Cerebellar cortex (tissue), 1 donor: ENCODE results near the gene EML4.
"Not testable (repeated sequence)": the region's sequence is repeated elsewhere in the genome, so short reads cannot be mapped to it uniquely, and the experiment has no call there.

ENCODE experiments used
- DNase-seq: peaks from one replicate; pipeline ENCODE4 v3.0.0-alpha.2; 2015; ENCODE audit warnings: low spot score

EML4 gene

DNA sequence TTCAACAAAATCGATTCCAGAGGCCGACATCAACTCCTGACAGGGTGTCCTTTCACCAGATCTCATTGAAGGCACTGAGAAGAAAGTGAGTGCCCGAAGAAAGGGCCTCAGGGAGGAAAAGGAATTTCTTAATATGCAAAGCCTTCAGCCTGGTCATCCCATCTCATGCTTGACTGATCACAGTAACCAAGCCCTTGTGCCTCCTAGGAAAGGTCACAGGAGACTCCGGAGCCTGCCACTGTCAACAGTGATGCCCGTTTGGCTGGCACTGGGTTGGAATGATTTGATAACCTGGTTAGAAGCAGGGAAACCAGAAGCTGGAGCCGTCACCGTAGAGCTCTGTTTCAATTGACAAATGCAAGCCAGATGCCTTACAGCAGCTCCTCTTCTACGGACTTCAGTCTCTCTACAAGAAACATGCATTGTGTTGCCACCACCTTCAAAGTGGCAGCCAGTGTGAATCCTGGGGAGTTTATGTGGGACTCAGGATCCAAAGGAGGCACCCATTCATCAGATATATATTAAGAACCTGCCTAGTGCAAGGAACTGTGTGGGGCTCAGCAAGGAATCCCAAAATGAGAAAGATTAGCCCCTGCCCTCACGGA is 167.3 kb downstream of the EML4 start:
- DNase-seq, result no peak

DNA sequence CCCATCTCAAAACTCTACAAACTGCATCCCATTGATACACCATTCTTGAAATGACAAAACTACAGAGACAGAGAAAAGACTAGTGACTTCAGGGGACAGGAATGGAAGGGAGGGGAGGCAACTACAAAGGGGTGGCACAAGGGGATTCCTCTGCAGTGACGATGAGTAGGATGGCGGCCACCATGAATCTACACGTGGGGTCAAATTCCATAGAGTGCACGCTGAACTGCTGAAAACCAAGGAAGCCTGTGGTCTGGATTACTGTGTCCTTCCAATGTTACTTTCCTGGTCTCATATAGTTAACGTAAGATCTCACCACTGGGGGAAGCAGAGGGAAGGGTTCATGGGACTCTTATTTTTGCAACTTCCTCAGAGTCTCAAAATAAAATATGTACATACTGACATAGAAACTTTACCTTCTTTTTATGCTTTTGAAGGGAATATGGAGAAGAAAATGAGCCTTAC is 168.2 kb downstream of the EML4 start:
- DNase-seq, result no peak

DNA sequence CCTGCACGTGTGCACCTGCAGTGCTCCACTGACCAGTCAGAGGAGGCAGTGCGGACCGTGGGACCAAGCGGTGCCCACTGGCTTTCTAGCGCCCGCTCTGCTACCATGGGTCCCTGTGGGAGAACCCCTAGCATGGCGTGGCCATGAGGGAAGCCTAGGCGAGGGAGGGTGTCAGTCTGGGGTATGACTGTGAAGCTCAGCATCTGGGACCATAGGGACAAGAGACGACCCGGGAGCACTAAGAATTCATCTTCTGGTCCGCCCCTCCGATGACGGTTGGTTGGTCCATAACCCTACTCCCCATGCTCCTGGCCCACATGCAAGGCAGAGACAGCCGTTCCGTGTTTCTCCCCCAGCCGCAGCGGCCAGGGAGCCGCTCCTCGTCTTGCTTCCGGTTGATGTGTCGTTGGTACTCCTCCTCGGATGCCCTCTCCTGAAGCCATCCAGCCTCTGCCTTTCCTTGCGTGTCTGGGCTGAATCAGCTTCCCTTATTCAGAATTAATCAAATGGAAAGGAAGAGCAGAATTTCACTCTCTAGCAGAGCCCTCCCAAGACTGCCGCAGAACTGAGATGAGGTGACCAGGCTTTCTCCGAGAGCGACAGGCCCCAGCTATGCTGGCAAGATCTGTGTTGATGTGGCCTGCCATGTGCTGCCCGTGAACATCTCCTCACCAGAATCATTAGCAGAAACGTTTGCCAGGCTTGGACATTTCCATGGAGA is 168.9 kb downstream of the EML4 start:
- no peak for DNase-seq

DNA sequence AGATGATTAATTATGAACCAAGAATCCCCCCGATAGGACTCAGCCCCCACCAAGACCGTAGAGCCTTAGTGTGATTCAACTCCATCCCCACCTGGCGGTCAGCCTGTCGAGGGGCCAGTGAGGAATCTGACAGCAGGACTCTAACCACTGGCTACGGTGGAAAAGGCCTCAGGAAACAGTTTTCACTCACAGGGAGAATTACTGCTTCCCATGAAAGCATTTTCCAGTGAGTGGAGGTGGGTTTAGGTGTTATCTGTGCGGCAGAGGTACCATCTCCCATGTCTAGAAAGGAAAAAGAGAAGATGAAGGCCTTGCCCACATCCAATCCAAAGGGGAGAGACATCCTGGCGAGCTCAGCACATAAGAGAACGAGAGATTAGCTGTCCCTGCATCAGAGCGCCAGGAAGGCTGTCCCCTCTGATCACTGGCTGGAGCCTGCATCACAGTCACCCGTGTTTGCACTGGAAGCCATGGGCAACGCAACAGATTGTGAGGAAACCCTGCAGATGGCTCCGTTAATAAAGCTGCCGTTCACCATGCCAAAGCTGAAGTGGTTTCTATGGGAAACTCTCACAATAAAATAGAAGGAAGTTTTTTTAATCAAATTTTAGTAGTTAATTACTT is 169.5 kb downstream of the EML4 start:
- DNase-seq, result peak; percentile 79

DNA sequence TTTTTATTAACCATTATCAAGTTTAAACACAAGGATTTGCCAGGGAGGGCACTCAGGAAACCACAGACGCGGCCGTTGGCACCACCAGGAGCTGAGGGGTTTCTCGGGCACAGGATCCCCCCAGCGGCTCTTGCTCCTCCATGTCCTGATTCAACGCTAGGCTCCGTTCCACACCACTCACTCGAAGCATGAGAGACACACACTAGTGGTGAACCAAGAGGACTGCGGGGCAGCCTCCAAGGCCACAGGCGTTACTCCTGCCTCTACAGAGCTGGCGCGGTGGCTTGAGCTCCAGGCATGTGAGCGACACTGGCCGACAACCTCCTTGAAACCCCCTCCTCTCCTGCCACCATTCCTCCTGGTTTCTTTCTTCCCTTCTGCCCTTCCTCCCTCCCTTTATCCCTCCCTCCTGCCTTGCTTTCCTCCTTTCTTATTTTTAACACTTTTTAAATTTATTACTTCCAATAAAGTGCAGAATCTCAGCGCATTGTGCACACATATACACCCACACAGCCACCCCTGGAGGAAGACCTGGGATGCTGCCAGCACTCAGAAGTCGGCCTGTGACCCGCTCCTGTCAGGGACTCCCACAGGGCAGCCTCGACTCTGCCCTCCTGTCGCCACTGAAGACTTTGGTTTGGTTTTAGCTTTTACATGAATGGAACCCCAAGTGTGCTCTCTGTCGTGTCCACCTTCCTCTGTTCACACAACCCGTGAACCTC is 170.2 kb downstream of the EML4 start:
- DNase-seq, result peak; percentile 66

DNA sequence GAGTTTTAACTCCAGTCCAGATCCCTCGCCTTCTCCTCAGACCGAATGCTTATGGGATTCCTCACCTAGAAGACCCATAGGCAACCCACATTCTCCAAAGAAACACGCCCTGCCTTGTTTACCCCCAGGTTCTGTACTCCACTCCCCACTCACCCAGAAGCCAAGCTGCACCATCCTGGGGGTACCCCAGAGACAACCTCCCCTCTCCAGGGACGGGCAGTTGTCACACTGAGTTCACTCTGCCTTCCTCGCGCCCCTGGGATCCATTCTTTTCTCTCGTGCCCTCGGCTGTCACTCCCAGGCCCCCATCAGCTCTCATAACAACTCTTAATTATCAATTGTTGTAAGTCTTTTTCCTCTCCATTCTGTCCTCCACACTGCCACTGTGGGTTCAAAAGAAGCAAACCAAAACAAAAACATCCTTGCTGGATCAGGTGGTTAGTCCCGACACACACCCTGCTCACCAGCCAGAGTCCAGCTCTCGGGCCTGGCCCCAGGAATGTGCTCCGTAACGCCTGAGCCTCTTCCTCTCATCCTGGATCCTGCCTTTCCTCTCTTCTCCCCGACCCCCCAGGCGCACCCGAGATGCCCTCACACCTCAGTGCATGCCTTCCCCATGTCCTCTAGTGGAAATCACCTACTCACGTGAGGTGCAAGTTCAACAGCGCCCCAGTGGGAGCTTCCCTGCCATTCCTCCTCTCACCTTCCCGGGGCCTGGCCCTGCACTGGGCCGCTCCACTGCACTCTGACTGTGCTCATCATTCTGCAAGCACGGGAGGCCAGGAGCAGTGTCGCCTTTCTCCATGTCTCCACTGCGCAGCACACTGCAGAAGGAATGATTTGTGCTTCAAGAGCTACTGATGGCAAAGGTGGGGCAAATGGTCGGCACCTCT is 171.1 kb downstream of the EML4 start:
- DNase-seq, result no peak

DNA sequence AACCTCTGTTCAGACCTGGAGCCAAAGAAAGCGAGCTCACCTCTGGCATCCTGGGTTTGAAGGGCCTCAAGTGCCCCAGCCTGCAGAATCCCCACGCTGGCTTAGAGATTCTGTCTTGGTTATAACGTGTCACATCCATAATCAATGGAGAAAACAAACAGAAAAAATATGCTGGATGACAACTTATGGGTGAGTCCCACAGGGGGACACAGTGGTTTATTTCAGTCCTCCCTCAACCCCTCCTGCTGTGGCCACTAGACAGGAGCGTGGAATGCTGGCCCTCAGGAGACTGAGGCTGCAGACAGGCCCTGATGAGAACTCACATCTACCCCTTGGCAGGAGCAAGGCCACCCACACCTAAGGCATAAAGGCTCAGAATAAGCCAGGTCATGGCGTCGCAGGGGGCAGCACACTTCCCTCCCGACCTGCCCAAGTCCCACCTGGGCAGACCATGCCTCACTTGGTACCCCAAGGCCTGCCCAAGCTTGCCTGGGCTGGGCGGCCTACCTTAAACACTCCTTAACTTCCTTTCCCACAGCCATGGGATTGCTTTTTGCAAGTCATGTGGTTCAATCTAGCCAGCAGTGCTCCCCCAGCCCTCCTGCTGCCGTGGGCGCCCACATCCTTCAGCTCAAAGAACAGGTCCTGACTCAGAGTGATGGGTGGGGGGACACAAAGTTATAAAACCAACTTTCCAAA is 171.9 kb downstream of the EML4 start:
- no peak for DNase-seq

DNA sequence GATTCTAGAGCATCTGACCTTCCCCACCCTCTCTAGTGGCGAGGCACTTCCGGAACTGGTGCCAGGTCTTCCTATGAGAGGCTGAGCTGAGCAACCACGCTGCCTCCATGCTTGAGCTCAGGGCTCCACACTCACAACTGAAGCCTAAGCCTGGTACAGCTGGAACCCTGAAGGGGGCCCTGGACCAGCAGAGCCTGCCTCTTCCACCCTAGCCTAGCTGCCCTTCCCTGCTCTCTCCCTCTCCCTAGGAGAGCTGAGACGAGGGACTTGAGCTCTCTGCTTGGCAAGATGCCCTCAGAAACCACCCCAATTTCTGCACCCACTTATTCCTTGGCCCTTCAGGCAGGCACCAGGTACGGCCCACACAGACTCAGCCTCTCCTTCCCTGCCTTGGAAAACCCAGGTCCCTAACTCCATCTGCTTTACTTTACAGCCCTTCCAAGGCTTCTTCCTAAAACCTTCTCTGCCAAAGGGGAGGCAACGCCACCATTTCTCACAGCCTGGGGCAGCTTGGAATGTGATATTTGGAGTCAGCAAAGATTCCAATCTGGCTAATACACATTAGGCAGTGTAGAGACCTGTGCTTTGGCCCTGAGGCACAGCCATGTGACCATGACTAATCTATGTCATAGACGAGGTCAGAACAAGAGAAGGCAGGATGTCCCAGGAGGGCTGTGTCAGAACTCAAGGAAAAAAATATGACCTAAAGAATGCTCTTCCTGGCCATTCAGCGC is 173.1 kb downstream of the EML4 start:
- no peak for DNase-seq

DNA sequence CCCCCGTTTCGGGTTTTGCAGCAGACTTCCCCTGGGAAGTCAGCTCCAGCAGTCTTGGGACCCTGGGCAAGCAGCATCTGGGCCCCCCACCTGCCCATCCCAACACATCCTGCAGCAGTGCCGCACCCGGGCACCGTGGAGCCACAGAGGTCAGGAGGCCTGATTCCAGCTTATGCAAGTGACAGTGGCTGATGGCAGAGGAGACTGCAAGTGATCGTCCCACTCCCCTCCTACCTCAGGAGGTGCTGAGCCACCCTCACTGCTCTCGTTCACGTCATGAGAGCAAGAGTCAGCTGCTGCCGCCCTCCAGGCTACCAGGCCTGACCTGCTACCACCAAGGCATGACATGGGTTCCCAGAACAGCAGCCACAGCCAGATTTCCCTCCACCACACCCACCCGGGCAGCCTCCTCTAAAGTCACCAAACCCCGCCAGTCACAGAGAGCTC is 173.7 kb downstream of the EML4 start:
- DNase-seq, result no peak

DNA sequence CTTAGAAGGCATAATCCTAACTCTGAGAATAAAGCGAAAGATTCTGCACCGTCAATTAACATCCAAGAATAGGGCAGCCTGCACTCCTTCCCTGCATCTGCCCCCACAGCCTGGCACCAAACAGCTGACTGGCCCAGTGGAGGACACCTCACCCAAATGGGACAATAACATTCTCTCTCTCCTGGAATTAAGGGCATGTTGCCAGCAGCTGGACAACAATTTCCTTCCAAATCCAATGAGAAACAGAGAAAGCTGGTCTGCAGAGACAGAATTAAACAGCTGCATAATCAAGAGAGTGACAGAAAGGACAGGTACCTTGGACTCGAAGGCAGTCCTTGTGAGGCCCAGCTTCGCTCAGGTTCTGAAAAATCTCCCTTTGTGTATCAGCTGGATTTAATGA is 176.8 kb downstream of the EML4 start:
- no peak for DNase-seq

DNA sequence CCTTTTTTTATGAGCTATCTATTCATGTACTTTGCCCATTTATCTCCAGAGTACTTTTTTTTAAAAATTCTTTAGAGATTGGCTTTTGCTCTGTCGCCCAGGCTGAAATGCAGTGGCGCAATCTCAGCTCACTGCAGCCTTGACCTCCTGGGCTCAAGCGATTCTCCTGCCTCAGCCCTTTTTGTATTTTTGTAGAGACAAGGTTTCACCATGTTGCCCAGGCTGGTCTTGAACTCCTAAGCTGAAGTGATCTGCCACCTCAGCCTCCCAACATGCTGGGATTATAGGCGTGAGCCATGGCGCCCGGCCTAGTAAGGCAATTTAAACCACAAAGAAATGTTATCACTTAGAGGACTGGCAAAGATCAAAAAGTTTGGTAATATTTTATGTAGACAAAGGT is 177.7 kb downstream of the EML4 start:
- not testable (repeated sequence) for DNase-seq

DNA sequence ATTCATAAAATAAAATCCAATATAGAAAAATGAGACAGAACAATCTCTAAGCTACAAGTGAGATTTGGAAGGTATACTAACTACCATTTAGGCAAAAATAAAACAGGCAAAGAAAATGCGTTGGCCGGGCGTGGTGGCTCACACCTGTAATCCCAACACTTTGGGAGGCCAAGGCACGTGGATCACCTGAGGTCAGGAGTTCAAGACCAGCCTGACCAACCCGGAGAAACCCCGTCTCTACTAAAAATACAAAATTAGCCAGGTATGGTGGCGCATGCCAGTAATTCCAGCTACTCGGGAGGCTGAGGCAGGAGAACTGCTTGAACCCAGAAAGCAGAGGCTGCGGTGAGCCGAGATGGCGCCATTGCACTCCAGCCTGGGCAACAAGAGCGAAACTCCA is 178.4 kb downstream of the EML4 start:
- not testable (repeated sequence) for DNase-seq

DNA sequence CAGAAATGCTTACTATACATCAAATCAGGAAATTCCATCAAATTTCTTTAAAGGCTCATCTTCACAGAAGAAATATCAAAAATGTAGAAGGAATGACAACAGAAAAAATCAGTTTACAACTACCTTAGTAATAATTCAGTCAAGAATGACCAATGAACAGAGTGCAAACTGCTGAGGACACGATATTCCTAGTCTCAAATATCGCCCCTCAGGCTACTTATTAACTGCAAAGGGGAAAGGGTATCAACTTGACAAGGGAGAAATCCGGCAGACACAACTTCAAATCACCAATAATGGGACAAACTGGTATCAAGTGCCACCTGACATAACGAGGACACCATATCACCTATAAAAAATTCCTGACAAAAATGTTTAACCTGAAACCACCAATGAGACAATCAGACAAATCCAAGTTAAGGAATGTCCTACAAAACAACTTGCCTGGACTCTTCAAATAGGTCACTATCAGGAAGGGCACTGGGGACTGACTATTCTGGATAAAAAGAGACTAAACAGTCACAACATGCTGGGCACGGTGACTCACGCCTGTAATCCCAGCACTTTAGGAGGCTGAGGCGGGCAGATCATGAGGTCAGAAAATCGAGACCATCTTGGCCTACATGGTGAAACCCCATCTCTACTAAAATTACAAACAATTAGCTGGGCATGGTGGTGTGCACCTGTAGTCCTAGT is 179.1 kb downstream of the EML4 start:
- DNase-seq, result no peak

DNA sequence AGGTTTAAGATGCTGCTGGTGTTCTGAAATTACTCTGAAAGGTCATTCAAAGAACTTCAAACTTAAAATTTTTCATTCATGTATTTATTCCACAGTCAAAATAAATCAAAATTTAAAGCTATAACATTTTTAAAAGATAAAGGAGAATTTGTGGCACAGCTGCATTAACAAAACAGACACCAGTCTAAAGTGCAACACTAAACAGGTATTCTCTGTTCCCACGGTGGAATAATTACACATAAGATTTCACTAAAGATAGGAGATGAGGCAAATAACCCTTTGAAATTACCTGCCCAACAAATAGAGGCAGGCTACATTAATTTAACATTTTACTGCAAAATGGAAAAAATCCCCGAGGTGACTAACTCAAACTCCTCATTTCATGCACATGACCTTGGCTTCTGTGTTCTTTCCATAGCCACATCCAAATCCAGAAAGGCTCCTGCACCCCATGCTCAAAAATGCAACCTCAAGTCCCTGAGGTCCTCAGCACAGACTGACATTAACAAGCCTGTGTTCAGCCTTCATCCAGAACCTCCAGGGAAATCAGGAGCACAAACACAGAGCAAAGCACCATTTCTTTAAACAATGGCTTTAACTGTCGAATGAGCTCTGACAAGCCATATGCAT is 181.4 kb downstream of the EML4 start:
- no peak for DNase-seq

DNA sequence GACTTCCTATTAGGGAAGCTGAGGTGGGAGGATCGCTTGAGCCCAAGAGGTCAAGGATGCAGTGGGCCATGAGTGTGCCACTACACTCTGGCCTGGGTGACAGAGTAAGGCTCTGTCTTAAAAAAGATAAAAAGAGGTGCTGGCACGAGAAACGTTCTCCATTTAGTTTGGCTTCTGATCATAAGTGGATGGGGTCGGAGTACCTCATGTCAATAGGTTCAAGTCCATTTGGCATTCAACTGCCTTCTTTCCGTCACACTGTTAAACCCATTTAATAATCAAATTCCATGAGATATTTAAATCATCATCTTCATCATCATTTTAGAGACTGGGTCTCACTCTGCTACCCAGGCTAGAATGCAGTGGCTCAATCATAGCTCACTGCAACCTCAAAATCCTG is 182.7 kb downstream of the EML4 start:
- no peak for DNase-seq

DNA sequence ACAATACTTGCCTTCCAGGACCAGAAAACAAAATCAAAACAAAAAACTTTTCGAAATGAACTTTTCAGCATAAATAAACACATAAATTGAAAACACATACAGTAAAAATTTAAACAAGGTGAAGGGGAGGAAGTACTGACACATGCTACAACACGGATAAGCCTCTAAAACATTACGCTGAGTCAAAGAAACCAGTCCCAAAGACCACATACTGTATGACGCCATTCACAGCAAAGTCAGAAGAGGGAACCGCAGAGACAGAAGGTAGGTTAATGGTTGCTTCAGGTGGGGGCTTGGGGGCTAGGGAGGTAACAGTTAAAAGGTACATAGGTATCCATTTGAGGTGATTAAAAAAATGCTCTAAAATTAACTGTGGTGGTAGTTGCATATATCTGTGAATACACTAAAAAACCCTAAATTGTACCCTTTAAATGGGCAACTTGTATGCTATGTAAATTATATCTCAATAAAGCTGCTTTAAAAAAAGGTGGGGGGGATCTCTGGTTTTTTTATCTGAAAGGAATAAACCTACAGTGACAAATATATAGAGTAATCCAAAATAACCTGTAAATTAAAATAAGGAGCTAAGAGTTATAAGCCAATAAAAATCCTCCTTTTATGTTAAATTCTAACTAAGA is 184.8 kb downstream of the EML4 start:
- DNase-seq, result no peak

DNA sequence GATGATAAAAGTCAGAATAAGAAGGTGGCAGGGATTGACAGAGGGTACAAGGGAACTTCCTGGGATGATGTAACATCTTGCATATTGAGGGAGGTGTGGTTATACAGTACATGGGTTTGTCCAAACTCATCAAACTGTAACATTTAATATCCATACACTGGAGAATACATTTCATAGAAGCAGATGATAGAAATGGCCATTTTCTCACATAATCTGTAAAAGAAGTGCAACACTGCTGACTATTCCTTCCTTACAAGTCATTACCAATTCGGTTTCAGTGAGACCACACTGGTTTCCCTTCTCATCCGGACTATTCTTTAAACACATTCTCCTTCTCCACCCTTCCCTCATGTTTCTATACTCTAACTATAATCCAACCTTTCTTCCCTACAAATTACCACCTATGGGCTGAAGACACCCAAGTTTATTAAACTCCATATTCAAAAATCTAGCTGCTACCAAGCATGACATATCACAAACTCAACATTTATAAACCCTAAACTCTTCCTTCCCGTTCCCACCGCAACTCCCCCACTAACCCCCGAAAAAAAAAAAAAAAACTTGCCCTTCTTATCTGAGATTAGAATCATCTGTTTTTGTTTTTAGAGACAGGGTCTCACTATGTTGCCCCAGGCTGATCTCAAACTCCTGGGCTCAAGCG is 190.3 kb downstream of the EML4 start:
- DNase-seq, result no peak

DNA sequence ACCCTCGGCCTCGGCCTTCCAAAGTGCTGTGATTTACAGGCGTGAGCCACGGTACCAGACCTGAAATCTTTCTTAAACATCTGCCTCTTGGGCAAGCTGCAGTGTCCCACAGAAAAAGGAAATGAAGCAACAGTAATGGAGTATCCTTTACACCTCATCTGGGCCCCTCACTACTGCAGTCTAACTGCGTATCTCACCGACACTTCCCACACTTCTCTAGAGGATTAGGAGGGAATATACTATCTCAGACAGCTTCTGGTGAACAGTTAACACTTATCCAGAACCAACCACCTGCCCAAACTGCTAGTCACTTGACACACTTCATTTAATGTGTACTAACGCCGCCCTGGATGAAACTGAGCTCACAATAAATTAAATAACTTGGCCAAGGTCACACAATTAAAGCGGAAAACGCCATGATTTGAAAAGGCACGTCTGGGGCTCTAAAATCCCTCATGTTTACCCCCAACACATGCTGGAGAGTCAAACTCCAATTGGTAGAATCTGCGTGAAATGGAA is 190.9 kb downstream of the EML4 start:
- DNase-seq, result no peak
